ENCODE data around the gene CGB8. TPM values are rescaled to one million over a fixed set of nuclear protein-coding genes. Genes with fewer than 3 reads are reported as not detected.

Gene CGB8
- total RNA-seq, 2 donors from 2014 or later: not detected

DNA sequence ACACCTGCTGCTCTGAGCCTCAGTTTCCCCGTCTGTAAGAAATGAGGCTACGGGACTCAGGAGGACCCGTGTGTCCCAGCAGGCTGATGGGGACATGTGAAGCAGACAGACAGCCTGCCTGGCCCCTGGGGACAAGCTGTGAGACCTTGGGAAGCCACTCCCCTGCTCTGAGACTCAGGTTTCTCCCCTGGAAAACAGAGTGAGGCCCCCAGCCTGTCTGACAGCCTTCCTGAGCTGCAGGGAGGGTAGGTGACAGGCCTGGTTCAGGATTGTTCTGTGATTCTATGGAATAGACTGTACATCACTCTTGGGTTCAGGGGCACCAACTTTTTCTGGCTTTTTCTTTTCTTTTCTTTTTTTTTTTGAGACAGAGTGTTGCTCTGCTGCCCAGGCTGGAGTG, 18.6 kb upstream of the CGB8 start:
- TF ChIP-seq POLR2A (IDR thresholded peaks at IDR 0.05): no peak
- TF ChIP-seq, protein P1, sequence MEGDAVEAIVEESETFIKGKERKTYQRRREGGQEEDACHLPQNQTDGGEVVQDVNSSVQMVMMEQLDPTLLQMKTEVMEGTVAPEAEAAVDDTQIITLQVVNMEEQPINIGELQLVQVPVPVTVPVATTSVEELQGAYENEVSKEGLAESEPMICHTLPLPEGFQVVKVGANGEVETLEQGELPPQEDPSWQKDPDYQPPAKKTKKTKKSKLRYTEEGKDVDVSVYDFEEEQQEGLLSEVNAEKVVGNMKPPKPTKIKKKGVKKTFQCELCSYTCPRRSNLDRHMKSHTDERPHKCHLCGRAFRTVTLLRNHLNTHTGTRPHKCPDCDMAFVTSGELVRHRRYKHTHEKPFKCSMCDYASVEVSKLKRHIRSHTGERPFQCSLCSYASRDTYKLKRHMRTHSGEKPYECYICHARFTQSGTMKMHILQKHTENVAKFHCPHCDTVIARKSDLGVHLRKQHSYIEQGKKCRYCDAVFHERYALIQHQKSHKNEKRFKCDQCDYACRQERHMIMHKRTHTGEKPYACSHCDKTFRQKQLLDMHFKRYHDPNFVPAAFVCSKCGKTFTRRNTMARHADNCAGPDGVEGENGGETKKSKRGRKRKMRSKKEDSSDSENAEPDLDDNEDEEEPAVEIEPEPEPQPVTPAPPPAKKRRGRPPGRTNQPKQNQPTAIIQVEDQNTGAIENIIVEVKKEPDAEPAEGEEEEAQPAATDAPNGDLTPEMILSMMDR (IDR thresholded peaks at IDR 0.05): no peak
- Histone ChIP-seq H3K9me3 (no peaks in the 10 kb centered on the region), H3K27ac (no peak overlapping the region), H3K27me3 (peaks cover 0 to 19% of the 10 kb centered on the region in 2 donors), H3K36me3 (replicated peaks in 1 of 2; ENCODE audit: insufficient read depth in 1 of 2, low read depth in 2 of 2) (no peaks in the 10 kb centered on the region), H3K4me1 (peaks cover 17% of the 10 kb centered on the region), H3K4me3 (no peak overlapping the region)
- WGBS, 2 donors: 29 to 40% methylated on average over 2 to 3 of the region's 3 CpGs
- intact Hi-C loops (cut with DNase I): no loop called here
- ATAC-seq (no peak), DNase-seq (no peak)

DNA sequence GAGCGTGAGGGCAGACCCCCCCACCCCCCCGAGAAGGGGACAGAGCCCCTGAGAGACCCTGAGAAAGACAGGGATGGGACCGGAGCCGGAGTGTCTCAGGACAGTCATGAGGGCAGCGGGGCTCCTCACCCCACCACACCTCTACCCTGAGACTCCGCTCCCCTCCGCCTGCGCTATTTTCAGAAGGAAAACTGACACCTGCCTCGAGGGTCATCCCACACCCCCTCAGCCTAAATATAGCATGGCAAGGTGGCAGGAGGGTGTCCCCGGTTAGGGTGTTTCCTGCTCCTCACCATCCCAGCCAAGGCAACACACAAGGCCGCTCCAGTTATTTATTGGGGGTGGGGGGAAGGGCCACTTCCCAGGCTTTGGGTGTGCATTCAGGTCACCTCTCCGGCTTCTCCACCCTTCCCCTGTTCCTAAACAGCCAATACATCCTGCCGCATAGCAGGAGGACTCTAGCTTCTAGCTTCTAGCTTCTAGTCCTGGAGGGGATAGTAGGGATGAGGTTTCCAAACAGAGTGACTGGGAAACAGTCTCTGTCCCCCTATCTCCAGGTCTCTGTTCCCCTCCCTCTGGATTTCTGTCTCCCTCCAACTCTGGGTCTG, 17.1 kb upstream of the CGB8 start:
- DNase-seq (no peak), ATAC-seq (no peak)
- 57 to 73% methylated on average over 11 to 13 of the region's 13 CpGs for WGBS, 2 donors
- Histone ChIP-seq H3K27ac (no peak overlapping the region), H3K4me1 (peaks cover 12% of the 10 kb centered on the region), H3K9me3 (no peaks in the 10 kb centered on the region), H3K27me3 (peaks cover 0 to 7% of the 10 kb centered on the region in 2 donors), H3K4me3 (no peak overlapping the region), H3K36me3 (replicated peaks in 1 of 2; ENCODE audit: insufficient read depth in 1 of 2, low read depth in 2 of 2) (no peaks in the 10 kb centered on the region)
- TF ChIP-seq, protein P1 (IDR thresholded peaks at IDR 0.05): no peak
- no peak for TF ChIP-seq POLR2A (IDR thresholded peaks at IDR 0.05)
- intact Hi-C loops (cut with DNase I): no loop called here

DNA sequence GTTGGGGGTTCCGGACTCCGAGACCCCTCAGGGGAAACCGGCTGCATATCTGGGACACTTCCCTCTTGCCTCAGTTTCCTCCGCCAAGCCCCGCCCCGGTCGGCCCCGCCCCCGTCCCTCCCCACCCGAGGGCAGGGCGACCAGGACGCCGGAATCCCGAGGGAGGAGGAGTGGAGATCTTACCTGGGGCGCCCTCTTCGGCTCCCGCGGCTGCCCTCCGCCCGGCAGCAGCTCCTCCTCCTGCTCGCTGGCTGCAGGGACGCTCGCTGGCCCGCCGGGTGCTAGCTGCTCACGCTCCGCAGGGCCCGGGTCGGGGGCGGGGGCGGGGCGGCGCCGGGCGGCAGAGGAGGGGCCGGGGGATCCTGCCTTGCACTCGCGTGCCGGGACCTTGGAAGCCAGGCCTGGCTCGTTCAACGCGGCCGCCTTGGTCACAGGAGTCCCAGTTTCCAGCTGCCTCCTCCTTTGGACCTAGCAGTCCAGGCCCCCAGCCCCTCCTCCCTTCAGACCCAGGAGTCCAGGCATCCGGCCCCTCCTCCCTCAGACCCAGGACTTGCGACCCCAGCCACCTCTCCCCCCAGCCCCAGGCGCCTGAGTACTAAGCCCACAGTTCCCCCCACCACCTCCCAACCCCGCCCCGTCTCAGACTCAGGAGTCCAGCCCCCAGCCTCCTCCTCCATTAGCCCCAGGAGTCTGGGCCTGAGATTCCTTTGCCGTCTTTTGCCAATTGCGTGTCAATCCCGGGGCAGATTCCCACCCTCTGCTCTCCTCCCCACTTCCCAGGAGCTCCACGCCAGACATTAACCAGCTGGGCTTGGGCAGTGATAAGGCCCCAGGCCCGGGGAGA, 16.1 kb upstream of the CGB8 start, which contains the start of gene NTF4:
TSS of gene NTF4 (minus strand) at position 51 of the 844 bp plus-strand sequence. CDS start 2,821 bp downstream, outside the sequence.
- Histone ChIP-seq H3K27me3 (peaks cover 0 to 7% of the 10 kb centered on the region in 2 donors), H3K4me3 (no peak within 1 kb of the TSS), H3K36me3 (replicated peaks in 1 of 2; ENCODE audit: insufficient read depth in 1 of 2, low read depth in 2 of 2) (no peaks in the 10 kb centered on the region), H3K27ac (no peak within 1 kb of the TSS), H3K4me1 (peaks cover 12% of the 10 kb centered on the region), H3K9me3 (no peaks in the 10 kb centered on the region)
- TF ChIP-seq, protein P1 (IDR thresholded peaks at IDR 0.05): no peak
- no peak for TF ChIP-seq POLR2A (IDR thresholded peaks at IDR 0.05)
- peak; percentile 45 for ATAC-seq
- intact Hi-C loops (cut with DNase I): no loop called here
- WGBS, 2 donors: 8 to 28% methylated on average over 7 to 48 of the region's 53 CpGs
- peak in 3 of 4 donors; percentile 19 to 52 (median 39) for DNase-seq

DNA sequence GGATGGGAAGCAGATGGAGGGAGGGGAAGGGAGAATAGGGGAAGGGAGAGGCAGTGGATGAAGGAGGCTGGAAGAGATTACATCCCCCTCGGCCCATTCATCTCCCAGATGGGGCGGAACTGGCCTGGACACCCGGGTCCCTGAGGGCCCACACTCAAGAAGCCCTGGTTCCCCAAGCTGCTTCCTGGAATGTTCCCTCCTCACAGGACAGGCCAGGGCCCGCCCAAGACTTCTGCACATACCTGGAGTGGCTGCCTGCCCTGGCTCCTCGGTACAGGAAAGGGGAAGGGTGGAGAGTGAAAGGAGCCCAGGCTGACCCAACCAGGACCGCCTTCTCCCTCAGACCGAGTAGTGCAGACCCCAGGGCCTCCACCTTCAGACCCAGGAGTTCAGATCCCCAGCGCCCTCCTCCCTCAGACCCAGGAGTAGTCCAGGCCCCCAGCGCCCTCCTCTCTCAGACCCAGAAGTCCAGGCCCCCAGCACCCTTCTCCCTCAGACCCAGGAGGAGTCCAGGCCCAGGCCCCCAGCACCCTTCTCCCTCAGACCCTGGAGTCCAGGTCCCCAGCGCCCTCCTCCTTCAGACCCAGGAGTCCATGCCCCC, 15.2 kb upstream of the CGB8 start:
- Histone ChIP-seq H3K4me3 (no peak overlapping the region), H3K9me3 (no peaks in the 10 kb centered on the region), H3K36me3 (replicated peaks in 1 of 2; ENCODE audit: insufficient read depth in 1 of 2, low read depth in 2 of 2) (no peaks in the 10 kb centered on the region), H3K27me3 (peaks cover 0 to 7% of the 10 kb centered on the region in 2 donors), H3K27ac (no peak overlapping the region), H3K4me1 (peaks cover 12% of the 10 kb centered on the region)
- TF ChIP-seq, protein P1 (IDR thresholded peaks at IDR 0.05): no peak
- TF ChIP-seq POLR2A (IDR thresholded peaks at IDR 0.05): no peak
- intact Hi-C loops (cut with DNase I): no loop called here
- DNase-seq (no peak), ATAC-seq (no peak)
- 62 to 64% methylated on average over 8 to 10 of the region's 10 CpGs for WGBS, 2 donors

Measured in body of pancreas (tissue), 4 donors.